K562 (cell line): ENCODE measurements around the gene RPUSD2. TPM values are rescaled to one million over a fixed set of nuclear protein-coding genes. Genes with fewer than 3 reads are reported as not detected.
A peak's percentile ranks its signal among the peaks of the same experiment; 100 is the strongest.

Source experiments
- ARHGAP35 ChIP-seq: fragments of 450-650 bp; IDR thresholded peaks from 2 replicates; pipeline ENCODE4 v1.6.1; 2018; ENCODE audit not compliant: partially characterized antibody
- ATF6 ChIP-seq: sonication (generic); formaldehyde crosslinking; IDR thresholded peaks from 2 replicates; pipeline ENCODE4 v1.4.0; 2020; ENCODE audit warnings: mild to moderate bottlenecking, missing genetic modification reagents
- CREB3 ChIP-seq: fragments of 450-650 bp; conservative IDR thresholded peaks from 2 replicates; pipeline ENCODE4 v1.6.1; 2016; ENCODE audit warnings: missing genetic modification characterization, low read depth, mild to moderate bottlenecking, missing compliant biosample characterization, moderate library complexity
- E2F3 ChIP-seq: fragments of 250-450 bp; sonication (Bioruptor Pico); IDR thresholded peaks from 2 replicates; pipeline ENCODE4 v1.4.0; 2020; ENCODE audit warnings: mild to moderate bottlenecking
- KAT8 ChIP-seq: fragments of 450-650 bp; IDR thresholded peaks from 2 replicates; pipeline ENCODE4 v1.6.1; 2016; ENCODE audit warnings: low read depth, mild to moderate bottlenecking
- KHSRP ChIP-seq: fragments of 450-650 bp; IDR thresholded peaks from 2 replicates; pipeline ENCODE4 v1.6.1; 2017
- MLLT1 ChIP-seq, 2 experiments: fragments of 450-650 bp; IDR thresholded peaks; 2 replicates each; pipeline ENCODE4 v1.6.1; 2016
- NR0B1 ChIP-seq: fragments of 450-650 bp; IDR thresholded peaks from one replicate; pipeline ENCODE4 v1.6.1; 2018; ENCODE audit warnings: mild to moderate bottlenecking, moderate library complexity; ENCODE audit not compliant: partially characterized antibody
- PCBP2 ChIP-seq: fragments of 200-400 bp; formaldehyde crosslinking; IDR thresholded peaks from 2 replicates; pipeline ENCODE4 v1.6.1; 2018; ENCODE audit warnings: low read length, low read depth, mild to moderate bottlenecking, moderate library complexity; ENCODE audit not compliant: poor library complexity, severe bottlenecking
- PHF21A ChIP-seq: fragments of 450-650 bp; IDR thresholded peaks from 2 replicates; pipeline ENCODE4 v1.6.1; 2017; ENCODE audit warnings: low read depth, borderline replicate concordance
- RBM39 ChIP-seq: fragments of 200-400 bp; formaldehyde crosslinking; optimal IDR thresholded peaks from 2 replicates; pipeline ENCODE3; 2018; ENCODE audit warnings: low read depth, low read length
- SIX5 ChIP-seq, 2 experiments: IDR thresholded peaks; 2 replicates each; pipeline ENCODE4 v1.6.1; 2011; ENCODE audit warnings: low read length in 2 of 2, borderline replicate concordance in 1 of 2, low read depth in 1 of 2, mild to moderate bottlenecking in 1 of 2, moderate library complexity in 1 of 2; ENCODE audit not compliant: insufficient read depth in 1 of 2
- SOX6 ChIP-seq: fragments of 450-650 bp; IDR thresholded peaks from 2 replicates; pipeline ENCODE4 v1.6.1; 2014; ENCODE audit warnings: mild to moderate bottlenecking
- SREBF1 ChIP-seq: fragments of 150-350 bp; IDR thresholded peaks from 2 replicates; pipeline ENCODE4 v1.6.1; 2014; ENCODE audit warnings: antibody characterized with exemption, low read depth, low read length, borderline replicate concordance
- THRA ChIP-seq: fragments of 450-650 bp; IDR thresholded peaks from 2 replicates; pipeline ENCODE4 v1.6.1; 2017; ENCODE audit warnings: mild to moderate bottlenecking, moderate library complexity
- ZBTB33 ChIP-seq: sonication (generic); formaldehyde crosslinking; IDR thresholded peaks from 2 replicates; pipeline ENCODE4 v1.8.1; 2023; ENCODE audit warnings: mild to moderate bottlenecking, missing genetic modification reagents
- ZKSCAN1 ChIP-seq: fragments of 150-350 bp; IDR thresholded peaks from 2 replicates; pipeline ENCODE4 v1.6.1; 2016; ENCODE audit warnings: low read depth, low read length
- ZKSCAN8 ChIP-seq: fragments of 200-800 bp; sonication (Bioruptor generic); IDR thresholded peaks from 2 replicates; pipeline ENCODE4 v1.6.1; 2016; ENCODE audit warnings: missing genetic modification characterization, missing compliant biosample characterization
- ZNF75A ChIP-seq: fragments of 450-650 bp; formaldehyde crosslinking; IDR thresholded peaks from 2 replicates; pipeline ENCODE4 v1.4.0; 2020; ENCODE audit warnings: mild to moderate bottlenecking
- polyA plus RNA-seq, 8 experiments: library from polyadenylated mRNA; depleted of rRNA in 4 of 8; stranded (reverse) in 5 of 8; unstranded in 3 of 8; fragments of >200 nt; fragmentation: Nextera tagmentation in 2 of 8; fragmentation: Illumina TruSeq in 1 of 8; extraction: Ambion mirVana in 2 of 8; extraction: Trizol in 1 of 8; gene quantifications; 2 replicates each; pipeline versions ENCODE4 v1.2.1 to v1.2.3, GENCODE V29; 2011 to 2014; ENCODE audit warnings: inconsistent platforms in 1 of 8, missing spikeins in 1 of 8
- total RNA-seq, 7 experiments: library from RNA; depleted of rRNA in 6 of 7; stranded (reverse); fragments of >200 nt in 6 of 7; fragmentation: Illumina TruSeq in 2 of 7; extraction: Trizol in 2 of 7; gene quantifications; 2 replicates each; pipeline versions ENCODE4 v1.2.1 to v1.2.3, GENCODE V29; 2011 to 2021; ENCODE audit warnings: low replicate concordance in 1 of 7

Gene RPUSD2
- total and polyA plus RNA-seq, 9 of the 15 experiments (the other 6 are each of a cell fraction or from before 2014, with no cell fraction given) = 3.7 to 30.2 (median 14.3) TPM

GRCh38 chr15:40564591-40565332, 4.3 kb upstream of the RPUSD2 start, which contains the start of gene CCDC32 (continued):
- TF ChIP-seq ZBTB33 (CRISPR knock-in tag) (no peak), RBM39 (no peak), NR0B1 (no peak), ZKSCAN1 (no peak), ZKSCAN8 (CRISPR knock-in tag) (no peak), SREBF1 (no peak), PCBP2 (no peak), MLLT1 (IDR thresholded peaks at IDR 0.05) (no peak; a peak in 1 of 4 replicates), KAT8 (no peak), SIX5 (IDR thresholded peaks at IDR 0.05; ENCODE audit: borderline replicate concordance in 1 of 2, insufficient read depth in 1 of 2, low read depth in 1 of 2, low read length in 2 of 2) (no peak), PHF21A (peak; percentile 79; the same call in 1 of the 2 replicates), ATF6 (no peak), E2F3 (CRISPR knock-in tag) (0 out of 2 replicates have a peak, but pooled peaks have one; percentile 24), SOX6 (no peak), ZNF75A (CRISPR knock-in tag) (no peak), THRA (no peak), ARHGAP35 (no peak), KHSRP (no peak), CREB3 (tag) (no peak)
